ENCODE data around the gene PRSS2. TPM values are rescaled to one million over a fixed set of nuclear protein-coding genes. Genes with fewer than 3 reads are reported as not detected.

The PRSS2 gene
- total RNA-seq, 2 experiments from 2014 or later, result not detected

- Mint-ChIP-seq H3K36me3 (ENCODE audit: low read depth) (no peaks in the 10 kb centered on the region), H3K27me3 (no peaks in the 10 kb centered on the region), H3K9me3 (no peaks in the 10 kb centered on the region), H3K27ac (peak overlapping the region; percentile 97), H3K4me1 (ENCODE audit: low read depth) (peaks cover 58% of the 10 kb centered on the region), H3K4me3 (peak overlapping the region; percentile 31)
- POLR2A ChIA-PET, result interaction anchor here (1.5 to 25.3 kb wide), 2 partner anchors 9 to 20 kb away, joined by 4 to 1391 read pairs; no protein-coding TSS in a partner anchor
- intact Hi-C loops (cut with micrococcal nuclease), result loop anchor here (5.0 kb wide), 1 partner anchor 490 kb away; no protein-coding TSS in a partner anchor
- ATAC-seq, result no peak
- CTCF ChIA-PET, result interaction anchor here (1.0 to 8.6 kb wide), 24 partner anchors 9 to 509 kb away, joined by 3 to 117 read pairs (median 5); no protein-coding TSS in a partner anchor
- TF ChIP-seq, protein P1, sequence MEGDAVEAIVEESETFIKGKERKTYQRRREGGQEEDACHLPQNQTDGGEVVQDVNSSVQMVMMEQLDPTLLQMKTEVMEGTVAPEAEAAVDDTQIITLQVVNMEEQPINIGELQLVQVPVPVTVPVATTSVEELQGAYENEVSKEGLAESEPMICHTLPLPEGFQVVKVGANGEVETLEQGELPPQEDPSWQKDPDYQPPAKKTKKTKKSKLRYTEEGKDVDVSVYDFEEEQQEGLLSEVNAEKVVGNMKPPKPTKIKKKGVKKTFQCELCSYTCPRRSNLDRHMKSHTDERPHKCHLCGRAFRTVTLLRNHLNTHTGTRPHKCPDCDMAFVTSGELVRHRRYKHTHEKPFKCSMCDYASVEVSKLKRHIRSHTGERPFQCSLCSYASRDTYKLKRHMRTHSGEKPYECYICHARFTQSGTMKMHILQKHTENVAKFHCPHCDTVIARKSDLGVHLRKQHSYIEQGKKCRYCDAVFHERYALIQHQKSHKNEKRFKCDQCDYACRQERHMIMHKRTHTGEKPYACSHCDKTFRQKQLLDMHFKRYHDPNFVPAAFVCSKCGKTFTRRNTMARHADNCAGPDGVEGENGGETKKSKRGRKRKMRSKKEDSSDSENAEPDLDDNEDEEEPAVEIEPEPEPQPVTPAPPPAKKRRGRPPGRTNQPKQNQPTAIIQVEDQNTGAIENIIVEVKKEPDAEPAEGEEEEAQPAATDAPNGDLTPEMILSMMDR (IDR thresholded peaks at IDR 0.05), result no peak
- no peak for DNase-seq
Measured at GRCh38 chr7:142812437-142813215, 41.9 kb downstream of the PRSS2 start.

DNA sequence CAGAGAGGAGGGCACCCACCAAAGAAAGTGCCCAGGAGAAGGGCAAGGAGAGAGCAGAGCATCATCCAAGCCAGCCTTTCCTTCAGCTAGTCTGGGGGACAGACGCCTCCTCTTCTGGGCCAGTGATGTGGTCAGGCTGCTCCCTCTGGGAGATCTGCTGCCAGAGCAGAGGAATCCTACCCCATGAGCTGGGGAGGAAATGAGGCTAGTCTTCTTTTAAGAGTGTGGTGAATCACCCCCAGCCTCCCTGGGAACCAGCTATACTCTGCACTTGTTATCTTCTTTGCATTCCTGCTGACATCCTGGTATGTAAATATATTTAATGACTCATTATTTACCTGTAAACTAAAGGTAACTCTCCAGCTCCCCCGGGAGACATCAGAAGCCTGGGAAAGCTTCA is 42.5 kb downstream of the PRSS2 start:
- Mint-ChIP-seq H3K27ac (peak overlapping the region; percentile 47), H3K4me3 (peak overlapping the region; percentile 31), H3K36me3 (ENCODE audit: low read depth) (no peaks in the 10 kb centered on the region), H3K9me3 (no peaks in the 10 kb centered on the region), H3K4me1 (ENCODE audit: low read depth) (peaks cover 52% of the 10 kb centered on the region), H3K27me3 (no peaks in the 10 kb centered on the region)
- POLR2A ChIA-PET, result interaction anchor here (1.1 to 25.3 kb wide), 3 partner anchors 8 to 278 kb away, joined by 3 to 1391 read pairs (median 4); no protein-coding TSS in a partner anchor
- CTCF ChIA-PET, result interaction anchor here (1.0 to 8.6 kb wide), 22 partner anchors 9 to 510 kb away, joined by 3 to 117 read pairs (median 6); no protein-coding TSS in a partner anchor
- TF ChIP-seq, protein P1 (IDR thresholded peaks at IDR 0.05), result no peak
- no peak for ATAC-seq
- intact Hi-C loops (cut with micrococcal nuclease), result loop anchor here (5.0 kb wide), 1 partner anchor 491 kb away; no protein-coding TSS in a partner anchor
- DNase-seq, result no peak

DNA sequence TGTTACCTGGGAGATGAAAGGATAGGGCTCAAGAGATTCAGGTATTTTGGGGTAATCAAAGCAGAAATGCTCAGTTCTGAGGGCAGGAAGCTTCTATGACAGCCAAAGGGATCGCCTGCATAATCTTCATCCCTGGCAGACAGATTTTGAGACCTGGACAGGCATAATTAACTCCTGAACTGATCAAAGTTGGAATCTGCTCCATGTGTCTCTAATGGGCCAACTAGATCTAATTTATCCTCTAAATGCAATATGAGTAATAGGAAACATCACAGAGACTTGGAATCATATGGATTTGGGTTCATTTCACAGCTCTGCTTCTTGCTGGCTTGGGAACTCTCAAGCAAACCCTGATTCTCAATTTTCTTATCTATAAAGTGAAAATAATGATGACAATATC is 42.9 kb downstream of the PRSS2 start:
- H3K27me3 Mint-ChIP-seq, result no peaks in the 10 kb centered on the region
- ATAC-seq (no peak), DNase-seq (no peak)
- CTCF ChIA-PET, result interaction anchor here (1.0 to 8.6 kb wide), 21 partner anchors 8 to 510 kb away, joined by 3 to 117 read pairs (median 5); no protein-coding TSS in a partner anchor
- H3K36me3 Mint-ChIP-seq (ENCODE audit: low read depth), result no peaks in the 10 kb centered on the region
- no peak overlapping the region for H3K27ac Mint-ChIP-seq
- POLR2A ChIA-PET, result interaction anchor here (1.1 to 25.3 kb wide), 2 partner anchors 21 to 278 kb away, joined by 3 to 1391 read pairs; no protein-coding TSS in a partner anchor
- intact Hi-C loops (cut with micrococcal nuclease), result loop anchor here (5.0 kb wide), 1 partner anchor 491 kb away; no protein-coding TSS in a partner anchor
- H3K4me3 Mint-ChIP-seq, result no peak overlapping the region
- H3K9me3 Mint-ChIP-seq, result no peaks in the 10 kb centered on the region
- TF ChIP-seq, protein P1 (IDR thresholded peaks at IDR 0.05), result no peak
- H3K4me1 Mint-ChIP-seq (ENCODE audit: low read depth), result peaks cover 49% of the 10 kb centered on the region

GRCh38 chr7:142814451-142814850 is 43.7 kb downstream of the PRSS2 start:
- H3K9me3 Mint-ChIP-seq, result no peaks in the 10 kb centered on the region
- CTCF ChIA-PET, result interaction anchor here (1.1 to 8.6 kb wide), 8 partner anchors 19 to 511 kb away, joined by 3 to 59 read pairs (median 4); no protein-coding TSS in a partner anchor
- ATAC-seq (no peak), DNase-seq (no peak)
- intact Hi-C loops (cut with micrococcal nuclease), result loop anchor here (5.0 kb wide), 1 partner anchor 492 kb away; no protein-coding TSS in a partner anchor
- POLR2A ChIA-PET, result interaction anchor here (1.1 to 25.3 kb wide), 2 partner anchors 22 to 279 kb away, joined by 3 to 1391 read pairs; no protein-coding TSS in a partner anchor
- H3K27me3 Mint-ChIP-seq, result no peaks in the 10 kb centered on the region
- H3K27ac Mint-ChIP-seq, result no peak overlapping the region
- H3K4me1 Mint-ChIP-seq (ENCODE audit: low read depth), result peaks cover 42% of the 10 kb centered on the region
- TF ChIP-seq, protein P1 (IDR thresholded peaks at IDR 0.05), result no peak
- H3K36me3 Mint-ChIP-seq (ENCODE audit: low read depth), result no peaks in the 10 kb centered on the region
- H3K4me3 Mint-ChIP-seq, result no peak overlapping the region
